Retina (tissue), 1 donor: Measurements from ENCODE around the gene METTL25B.
A peak's percentile ranks its signal among the peaks of the same experiment; 100 is the strongest.

Experiments used
- DNase-seq: peaks from one replicate; pipeline ENCODE4 v3.0.0-alpha.2; 2016

The METTL25B gene

GRCh38 chr1:156728599-156729462 lies 562 bp downstream of the METTL25B start, which contains the start of gene ISG20L2:
Gene ISG20L2, minus strand, starts transcription at chr1:156728766. Its CDS starts 1,114 bp downstream, at chr1:156727652.
- peak; percentile 92 for DNase-seq

GRCh38 chr1:156733989-156734584 lies 5.8 kb downstream of the METTL25B start:
- no peak for DNase-seq

GRCh38 chr1:156738407-156738806 lies 10.1 kb downstream of the METTL25B start:
- DNase-seq = no peak

GRCh38 chr1:156738916-156739315 lies 10.6 kb downstream of the METTL25B start:
- DNase-seq = no peak

- no peak for DNase-seq
Measured at GRCh38 chr1:156740237-156740740, 12.0 kb downstream of the METTL25B start.

GRCh38 chr1:156740741-156741480 lies 12.6 kb downstream of the METTL25B start, which contains the start of gene MRPL24:
Gene MRPL24, minus strand, starts transcription at chr1:156741088. Its CDS starts 2,384 bp downstream, at chr1:156738704.
- peak; percentile 96 for DNase-seq

GRCh38 chr1:156741481-156741983 lies 13.3 kb downstream of the METTL25B start:
- DNase-seq = no peak

- DNase-seq = no peak
Measured at GRCh38 chr1:156742017-156742416, 13.7 kb downstream of the METTL25B start.

- DNase-seq = no peak
Measured at GRCh38 chr1:156742801-156743200, 14.5 kb downstream of the METTL25B start.

GRCh38 chr1:156743367-156744302 lies 15.4 kb downstream of the METTL25B start:
- no peak for DNase-seq

- DNase-seq = no peak
Measured at GRCh38 chr1:156744344-156744743, 16.1 kb downstream of the METTL25B start.

GRCh38 chr1:156744786-156745419 lies 16.6 kb downstream of the METTL25B start:
- no peak for DNase-seq

GRCh38 chr1:156745881-156746280 lies 17.6 kb downstream of the METTL25B start:
- DNase-seq = no peak

- no peak for DNase-seq
Measured at GRCh38 chr1:156746406-156746727, 18.1 kb downstream of the METTL25B start.

GRCh38 chr1:156746728-156747631 lies 18.7 kb downstream of the METTL25B start:
- DNase-seq = peak; percentile 90

- no peak for DNase-seq
Measured at GRCh38 chr1:156747742-156748669, 19.7 kb downstream of the METTL25B start.

GRCh38 chr1:156748670-156749418 lies 20.6 kb downstream of the METTL25B start:
- no peak for DNase-seq

- no peak for DNase-seq
Measured at GRCh38 chr1:156749419-156750118, 21.3 kb downstream of the METTL25B start.
